K562 (cell line): ENCODE measurements around the gene POLR3C. TPM values are rescaled to one million over a fixed set of nuclear protein-coding genes. Genes with fewer than 3 reads are reported as not detected.

Source experiments
- ATAC-seq: fragments of 200-7000 bp; cut with Tn5 transposase; 3 replicates; pipeline ENCODE4 v1.9.1; 2020; ENCODE audit warnings: moderate library complexity
- BruUV-seq: library from RNA; stranded (reverse); fragments of 400-500 nt; replicated peaks from 2 replicates; lab custom pipeline; 2021; lab: Mats Ljungman, UMichigan
- CTCF ChIA-PET: fragments of 300-600 bp; formaldehyde crosslinking; extraction: SDS; loops from one replicate; lab custom pipeline; 2021; ENCODE audit warnings: low intra/inter-chr PET ratio; lab: Yijun Ruan, JAX
- POLR2A ChIA-PET: fragments of 300-600, 350-650 bp; sonication (Branson Sonifier 250); formaldehyde crosslinking; extraction: SDS; loops from one replicate; lab custom pipeline; 2021; ENCODE audit warnings: antibody characterized with exemption, inconsistent platforms; lab: Yijun Ruan, JAX
- DNase-seq, 4 experiments: peaks; one replicate each; pipeline versions ENCODE4 v3.0.0 to v3.0.0-alpha.2; 2011 to 2018; ENCODE audit warnings: low spot score in 3 of 4, mixed read lengths in 3 of 4; ENCODE audit errors: extremely low read depth in 1 of 4
- FAIRE-seq: peaks from 2 replicates; lab custom pipeline; 2011; peaks lifted over from hg19 to GRCh38; lab: Jason Lieb, UNC
- H2AFZ ChIP-seq: 2 replicates; pipeline ENCODE4 v1.6.0; 2011; ENCODE audit warnings: low read depth, low read length, control low read depth, inconsistent platforms
- H3K27ac ChIP-seq: fragments of 200-600 bp; 3 replicates; pipeline ENCODE4 v1.8.0; 2011; ENCODE audit warnings: low read depth, mild to moderate bottlenecking, control low read depth, inconsistent platforms, low read length, moderate library complexity, mixed read lengths; ENCODE audit errors: extremely low read depth
- H3K27me3 ChIP-seq, 2 experiments: fragments of 300-600 bp in 1 of 2; 2 replicates in 1 of 2; 3 replicates in 1 of 2; pipeline versions ENCODE4 v1.6.0 to v1.8.0; 2011; ENCODE audit warnings: inconsistent platforms in 2 of 2, low read length in 2 of 2, mild to moderate bottlenecking in 1 of 2, mixed read lengths in 1 of 2, moderate library complexity in 1 of 2; ENCODE audit not compliant: control insufficient read depth in 2 of 2, insufficient read depth in 2 of 2
- H3K36me3 ChIP-seq: fragments of 300-600 bp; 3 replicates; pipeline ENCODE4 v1.8.0; 2011; ENCODE audit warnings: mild to moderate bottlenecking, low read length, inconsistent platforms; ENCODE audit not compliant: control insufficient read depth, insufficient read depth
- H3K4me1 ChIP-seq, 2 experiments: fragments of 200-600 bp in 1 of 2; replicated peaks in 1 of 2; 2 replicates in 1 of 2; 3 replicates in 1 of 2; pipeline versions ENCODE4 v1.5.1 to v1.8.0; 2011; ENCODE audit warnings: inconsistent platforms in 2 of 2, low read length in 2 of 2, mild to moderate bottlenecking in 1 of 2, mixed read lengths in 1 of 2, moderate library complexity in 1 of 2; ENCODE audit not compliant: control insufficient read depth in 2 of 2, insufficient read depth in 2 of 2
- H3K4me2 ChIP-seq: 2 replicates; pipeline ENCODE4 v1.6.1; 2011; ENCODE audit warnings: low read length, control low read depth, inconsistent platforms, mixed read lengths; ENCODE audit not compliant: insufficient read depth
- H3K4me3 ChIP-seq: fragments of 200-600 bp; sonication (generic), shearing (Covaris generic); 2 replicates; pipeline ENCODE4 v1.5.1; 2016; ENCODE audit warnings: control low read depth, inconsistent platforms
- H3K79me2 ChIP-seq: fragments of 200-600 bp; 3 replicates; pipeline ENCODE4 v1.8.0; 2011; ENCODE audit warnings: low read length, inconsistent platforms; ENCODE audit not compliant: control insufficient read depth, insufficient read depth
- H3K9ac ChIP-seq, 2 experiments: 2 replicates each; pipeline versions ENCODE4 v1.6.0 to v1.6.1; 2011; ENCODE audit warnings: low read depth in 2 of 2, low read length in 2 of 2, control low read depth in 1 of 2, inconsistent platforms in 1 of 2, mild to moderate bottlenecking in 1 of 2, mixed read lengths in 1 of 2; ENCODE audit not compliant: insufficient read depth in 1 of 2
- H3K9me1 ChIP-seq: one replicate; pipeline ENCODE4 v1.6.0; 2011; ENCODE audit warnings: inconsistent platforms, mild to moderate bottlenecking, low read length, moderate library complexity; ENCODE audit not compliant: control insufficient read depth, insufficient read depth
- H3K9me3 ChIP-seq: replicated peaks from 2 replicates; pipeline ENCODE4 v1.5.1; 2011; ENCODE audit warnings: low read depth, low read length, inconsistent platforms; ENCODE audit not compliant: control insufficient read depth, insufficient read depth
- H4K20me1 ChIP-seq: replicated peaks from 2 replicates; pipeline ENCODE4 v1.6.1; 2011; ENCODE audit warnings: low read length, inconsistent platforms, mixed read lengths; ENCODE audit not compliant: control insufficient read depth, insufficient read depth
- CTCF ChIP-seq, 3 experiments: IDR thresholded peaks in 2 of 3; conservative IDR thresholded peaks in 1 of 3; 2 replicates each; pipeline ENCODE4 v1.5.1; 2011 to 2012; ENCODE audit warnings: low read length in 3 of 3, mild to moderate bottlenecking in 3 of 3, control low read depth in 2 of 3, improper control_type of control experiment in 1 of 3, inconsistent platforms in 1 of 3, low read depth in 1 of 3, mixed read lengths in 1 of 3, moderate library complexity in 1 of 3; ENCODE audit not compliant: insufficient read depth in 2 of 3
- MAFG ChIP-seq: fragments of 450-650 bp; conservative IDR thresholded peaks from 2 replicates; pipeline ENCODE4 v1.6.1; 2016; ENCODE audit warnings: missing genetic modification characterization, missing compliant biosample characterization
- NEUROD1 ChIP-seq: fragments of 150-350 bp; IDR thresholded peaks from 2 replicates; pipeline ENCODE4 v1.6.1; 2014; ENCODE audit warnings: borderline replicate concordance, low read length, low read depth; ENCODE audit not compliant: partially characterized antibody
- POLR2B ChIP-seq: fragments of 450-650 bp; IDR thresholded peaks from 2 replicates; pipeline ENCODE4 v1.6.1; 2018; ENCODE audit warnings: low read depth; ENCODE audit not compliant: partially characterized antibody
- POLR2G ChIP-seq: fragments of 200-400 bp; formaldehyde crosslinking; IDR thresholded peaks from 2 replicates; pipeline ENCODE4 v1.6.1; 2017; ENCODE audit warnings: low read depth, mild to moderate bottlenecking, antibody characterized with exemption, low read length, moderate library complexity
- ZC3H4 ChIP-seq: sonication (generic); formaldehyde crosslinking; IDR thresholded peaks from 2 replicates; pipeline ENCODE4 v1.9.0; 2021; ENCODE audit warnings: missing genetic modification reagents, borderline replicate concordance
- ZKSCAN1 ChIP-seq: fragments of 150-350 bp; IDR thresholded peaks from 2 replicates; pipeline ENCODE4 v1.6.1; 2016; ENCODE audit warnings: low read depth, low read length
- ZNF24 ChIP-seq: fragments of 450-650 bp; IDR thresholded peaks from 2 replicates; pipeline ENCODE4 v1.6.1; 2016
- ZNF324 ChIP-seq: fragments of 250-450 bp; sonication (Bioruptor Pico); IDR thresholded peaks from 2 replicates; pipeline ENCODE4 v1.4.0; 2020; ENCODE audit warnings: mild to moderate bottlenecking
- ZNF407 ChIP-seq: fragments of 450-650 bp; IDR thresholded peaks from 2 replicates; pipeline ENCODE4 v1.6.1; 2016; ENCODE audit warnings: low read depth
- ZNF561 ChIP-seq: fragments of 450-650 bp; formaldehyde crosslinking; conservative IDR thresholded peaks from 2 replicates; pipeline ENCODE4 v1.4.0; 2020; ENCODE audit warnings: mild to moderate bottlenecking, moderate library complexity
- ZZZ3 ChIP-seq: fragments of 450-650 bp; IDR thresholded peaks from 2 replicates; pipeline ENCODE4 v1.6.1; 2016; ENCODE audit warnings: antibody characterized with exemption, mild to moderate bottlenecking, moderate library complexity
- WGBS: fragments of 100-300 bp; shearing (Covaris generic); methylation state at CpG from one replicate; pipeline ENCODE4 v1.1.6; 2016; ENCODE audit warnings: low coverage, mixed read lengths; ENCODE audit not compliant: insufficient coverage; ENCODE audit errors: missing lambda C conversion rate; 5-methylcytosine and 5-hydroxymethylcytosine counted together
- in situ Hi-C: fragments of 300-500 bp; cut with MboI; formaldehyde crosslinking; loops from 4 replicates; pipeline ENCODE4 v1.15.0; 2018; ENCODE audit warnings: inconsistent platforms, mixed read lengths
- intact Hi-C: fragments of 100-400 bp; cut with micrococcal nuclease; formaldehyde crosslinking; loops from 2 replicates; pipeline ENCODE4 v1.14.2; 2022
- polyA plus RNA-seq, 8 experiments: library from polyadenylated mRNA; depleted of rRNA in 4 of 8; stranded (reverse) in 5 of 8; unstranded in 3 of 8; fragments of >200 nt; fragmentation: Nextera tagmentation in 2 of 8; fragmentation: Illumina TruSeq in 1 of 8; extraction: Ambion mirVana in 2 of 8; extraction: Trizol in 1 of 8; gene quantifications; 2 replicates each; pipeline versions ENCODE4 v1.2.1 to v1.2.3, GENCODE V29; 2011 to 2014; ENCODE audit warnings: inconsistent platforms in 1 of 8, missing spikeins in 1 of 8
- total RNA-seq, 7 experiments: library from RNA; depleted of rRNA in 6 of 7; stranded (reverse); fragments of >200 nt in 6 of 7; fragmentation: Illumina TruSeq in 2 of 7; extraction: Trizol in 2 of 7; gene quantifications; 2 replicates each; pipeline versions ENCODE4 v1.2.1 to v1.2.3, GENCODE V29; 2011 to 2021; ENCODE audit warnings: low replicate concordance in 1 of 7

POLR3C gene
- total and polyA plus RNA-seq, 9 of the 15 experiments (the other 6 are each of a cell fraction or from before 2014, with no cell fraction given), result 19.7 to 64.1 (median 45.2) TPM

- Histone ChIP-seq H3K79me2 (peaks cover 13% of the 10 kb centered on the region), H3K27me3 (no peaks in the 10 kb centered on the region), H3K9me1 (no peaks in the 10 kb centered on the region), H2AFZ (no peak overlapping the region), H3K4me3 (no peak overlapping the region), H3K9me3 (peaks cover 6% of the 10 kb centered on the region; the same call in 1 of the 2 replicates), H3K4me2 (no peak overlapping the region), H3K36me3 (peaks cover 47% of the 10 kb centered on the region; the same call in 2 of the 3 replicates), H3K9ac (no peak overlapping the region), H3K27ac (no peak overlapping the region), H4K20me1 (no peaks in the 10 kb centered on the region), H3K4me1 (peaks cover 10 to 17% of the 10 kb centered on the region in 2 experiments; a peak in 4 of 5 replicates)
- BruUV-seq, result no TSS peak
- in situ Hi-C loops (no loop called here), intact Hi-C loops (no loop called here)
- no peak for TF ChIP-seq ZNF561 (CRISPR knock-in tag)
- no peak for TF ChIP-seq POLR2B
- TF ChIP-seq ZC3H4 (CRISPR knock-in tag), result no peak
- no peak for TF ChIP-seq ZNF407
- no peak for TF ChIP-seq ZZZ3
- no peak for TF ChIP-seq ZNF324 (CRISPR knock-in tag)
- TF ChIP-seq CTCF (IDR thresholded peaks at IDR 0.05 in 2 of 3, conservative IDR thresholded peaks at IDR 0.05 in 1 of 3; ENCODE audit: insufficient read depth in 2 of 3, low read depth in 1 of 3, low read length in 3 of 3), result peak in 2 of 3 experiments; percentile 29 to 39; a peak in 4 of 6 replicates
- TF ChIP-seq ZNF24, result no peak
- no peak for TF ChIP-seq MAFG (tag)
- no peak for TF ChIP-seq NEUROD1
- no peak for TF ChIP-seq POLR2G
- peak; percentile 79 for TF ChIP-seq ZKSCAN1
- DNase-seq (no peak), FAIRE-seq (no peak), ATAC-seq (no peak)
- ChIA-PET CTCF (interaction anchor here (0.7 kb wide), 1 partner anchor 10 kb away, joined by 4 read pairs; no protein-coding TSS in a partner anchor), POLR2A (no interaction called here)
- 59% methylated on average over 7 of the region's 7 CpGs for WGBS
Observed at GRCh38 chr1:145855426-145855948, 31.5 kb downstream of the POLR3C start.
